Gastrocnemius medialis (tissue), 4 donors: ENCODE measurements around the gene PRSS23. TPM values are rescaled to one million over a fixed set of nuclear protein-coding genes. Genes with fewer than 3 reads are reported as not detected.

ENCODE experiments used
- ATAC-seq, 2 donors: fragments of 150-250 bp; one replicate each; pipeline ENCODE4 v1.9.1; 2016
- DNase-seq, 2 donors: peaks; one replicate each; pipeline ENCODE4 v3.0.0-alpha.2; 2019
- H3K27ac ChIP-seq, 4 donors: fragments of 200-600 bp; sonication (generic); 1 replicate in 1 of 4; 2 replicates in 3 of 4; pipeline ENCODE4 v1.5.1; 2016 to 2018; ENCODE audit warnings: mild to moderate bottlenecking in 2 of 4, moderate library complexity in 1 of 4
- H3K27me3 ChIP-seq, 3 donors: fragments of 200-600 bp; sonication (generic) in 2 of 3; 1 replicate in 1 of 3; 2 replicates in 2 of 3; pipeline versions ENCODE4 v1.5.1 to v1.6.0; 2016 to 2019; ENCODE audit warnings: mild to moderate bottlenecking in 1 of 3, moderate library complexity in 1 of 3
- H3K36me3 ChIP-seq, 2 donors: fragments of 200-600 bp; sonication (generic) in 1 of 2; one replicate each; pipeline ENCODE4 v1.5.1; 2017 to 2018
- H3K4me1 ChIP-seq, 2 donors: fragments of 200-600 bp; sonication (generic) in 1 of 2; one replicate each; pipeline ENCODE4 v1.5.1; 2016 to 2017; ENCODE audit warnings: mild to moderate bottlenecking in 2 of 2
- H3K4me3 ChIP-seq, 4 donors: fragments of 200-600 bp; sonication (generic) in 3 of 4; 1 replicate in 1 of 4; 2 replicates in 3 of 4; pipeline ENCODE4 v1.5.1; 2016 to 2019; ENCODE audit warnings: mild to moderate bottlenecking in 2 of 4
- H3K9me3 ChIP-seq, 3 donors: fragments of 200-600 bp; sonication (generic) in 2 of 3; 1 replicate in 1 of 3; 2 replicates in 2 of 3; pipeline ENCODE4 v1.5.1; 2016 to 2019
- CTCF ChIP-seq, 5 experiments: fragments of 450-650 bp in 3 of 5; fragments of 200-600 bp in 2 of 5; sonication (generic) in 2 of 5; IDR thresholded peaks in 4 of 5; conservative IDR thresholded peaks in 1 of 5; 1 replicate in 4 of 5; 2 replicates in 1 of 5; pipeline ENCODE4 v1.5.1; 2016 to 2019; ENCODE audit warnings: antibody characterized with exemption in 5 of 5, mild to moderate bottlenecking in 3 of 5, moderate library complexity in 3 of 5
- POLR2A ChIP-seq, 2 donors: fragments of 450-650 bp; IDR thresholded peaks; one replicate each; pipeline ENCODE4 v1.6.1; 2017; ENCODE audit warnings: antibody characterized with exemption in 2 of 2, mild to moderate bottlenecking in 2 of 2, moderate library complexity in 2 of 2
- in situ Hi-C, 4 donors: fragments of 200-750 bp; cut with MboI; loops; one replicate each; pipeline versions ENCODE4 v1.15.0 to v1.8.0; 2017; ENCODE audit warnings: low sequenced_read_pairs in 4 of 4
- intact Hi-C: fragments of 100-400 bp; cut with DNase I; formaldehyde crosslinking; loops from one replicate; pipeline ENCODE4 v1.15.1; 2023; ENCODE audit warnings: low total_unique reads
- total RNA-seq, 4 donors: library from RNA; depleted of rRNA; stranded (reverse); fragments of >200 nt; gene quantifications; one replicate each; pipeline versions ENCODE4 v1.1.0 to v1.2.3, GENCODE V29; 2016

The PRSS23 gene
- total RNA-seq, 4 donors from 2014 or later = 2.4 to 12.2 (median 7.1) TPM

DNA sequence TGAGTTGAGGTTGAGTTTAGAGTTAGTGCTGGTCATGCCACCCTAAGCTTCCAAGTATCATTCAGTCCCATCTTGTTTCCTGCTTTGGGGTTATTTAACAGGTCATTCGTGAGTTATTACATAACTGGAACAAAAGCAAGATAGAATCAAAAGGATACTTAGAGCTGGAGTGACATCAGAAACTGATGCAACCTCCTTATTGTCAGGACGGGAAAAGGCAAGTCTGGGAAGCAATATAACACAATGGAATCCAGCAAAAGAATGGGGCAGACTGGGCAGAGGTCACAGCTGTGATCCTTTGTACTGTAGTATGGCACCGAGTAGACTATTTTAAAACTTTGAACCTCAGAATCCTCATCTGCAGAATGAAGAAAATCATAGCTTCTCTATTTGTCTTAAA is 4.4 kb upstream of the PRSS23 start:
- intact Hi-C loops (no loop called here), in situ Hi-C loops (loop anchor here in 1 of 4 donors (10.0 kb wide), 1 partner anchor 121 kb away; the partner anchor contains the start of gene ME3)
- TF ChIP-seq POLR2A (IDR thresholded peaks at IDR 0.05) (no peak), CTCF (IDR thresholded peaks at IDR 0.05 in 4 of 5, conservative IDR thresholded peaks at IDR 0.05 in 1 of 5) (no peak)

GRCh38 chr11:86797133-86797532 is 3.2 kb upstream of the PRSS23 start:
- no peak for TF ChIP-seq CTCF (IDR thresholded peaks at IDR 0.05 in 4 of 5, conservative IDR thresholded peaks at IDR 0.05 in 1 of 5)
- TF ChIP-seq POLR2A (IDR thresholded peaks at IDR 0.05) = no peak
- no peaks in the 10 kb centered on the region for H3K36me3 ChIP-seq
- intact Hi-C loops = no loop called here

More for the DNA sequence above, 4.4 kb upstream of the PRSS23 start:
- Histone ChIP-seq H3K4me1 (peaks cover 26 to 39% of the 10 kb centered on the region in 2 donors), H3K27me3 (no peaks in the 10 kb centered on the region), H3K27ac (peak overlapping the region in 2 of 4 donors; percentile 11 to 15), H3K36me3 (no peaks in the 10 kb centered on the region), H3K9me3 (no peaks in the 10 kb centered on the region), H3K4me3 (no peak overlapping the region)
- ATAC-seq (no peak), DNase-seq (no peak)

GRCh38 chr11:86798988-86799387 is 1.4 kb upstream of the PRSS23 start:
- intact Hi-C loops = no loop called here
- Histone ChIP-seq H3K4me3 (no peak overlapping the region), H3K27ac (peak overlapping the region; percentile 16 to 86 (median 82)), H3K4me1 (peaks cover 10 to 34% of the 10 kb centered on the region in 2 donors), H3K9me3 (no peaks in the 10 kb centered on the region), H3K27me3 (no peaks in the 10 kb centered on the region), H3K36me3 (no peaks in the 10 kb centered on the region)
- ATAC-seq = peak in 1 of 2 donors; percentile 39
- TF ChIP-seq POLR2A (IDR thresholded peaks at IDR 0.05) (no peak), CTCF (IDR thresholded peaks at IDR 0.05 in 4 of 5, conservative IDR thresholded peaks at IDR 0.05 in 1 of 5) (no peak)
- in situ Hi-C loops = loop anchor here in 1 of 4 donors (10.0 kb wide), 1 partner anchor 124 kb away; the partner anchor contains the start of gene ME3
- no peak for DNase-seq

More at GRCh38 chr11:86797133-86797532, 3.2 kb upstream of the PRSS23 start:
- no peaks in the 10 kb centered on the region for H3K9me3 ChIP-seq
- in situ Hi-C loops = loop anchor here in 1 of 4 donors (10.0 kb wide), 1 partner anchor 122 kb away; the partner anchor contains the start of gene ME3
- peak overlapping the region in 3 of 4 donors; percentile 6 to 40 (median 28) for H3K27ac ChIP-seq
- peaks cover 19 to 39% of the 10 kb centered on the region in 2 donors for H3K4me1 ChIP-seq
- H3K4me3 ChIP-seq = no peak overlapping the region
- no peaks in the 10 kb centered on the region for H3K27me3 ChIP-seq
- no peak for DNase-seq
- no peak for ATAC-seq

GRCh38 chr11:86799680-86800075 is 664 bp upstream of the PRSS23 start:
- no peaks in the 10 kb centered on the region for H3K9me3 ChIP-seq
- DNase-seq = no peak
- ATAC-seq = peak; percentile 15 to 30
- no peak for TF ChIP-seq POLR2A (IDR thresholded peaks at IDR 0.05)
- no peak for TF ChIP-seq CTCF (IDR thresholded peaks at IDR 0.05 in 4 of 5, conservative IDR thresholded peaks at IDR 0.05 in 1 of 5)
- no peaks in the 10 kb centered on the region for H3K36me3 ChIP-seq
- peak overlapping the region; percentile 58 to 86 (median 82) for H3K27ac ChIP-seq
- in situ Hi-C loops (loop anchor here (10.0 to 25.0 kb wide), 3 partner anchors 125 to 937 kb away; partner anchors contain the start of genes ME3 (in 2 of the 4) and CCDC83 (in 1 of the 4)), intact Hi-C loops (loop anchor here (2.0 kb wide), 1 partner anchor 191 kb away; no protein-coding TSS in a partner anchor)
- H3K4me3 ChIP-seq = peak overlapping the region; percentile 61 to 82 (median 66)
- H3K27me3 ChIP-seq = no peaks in the 10 kb centered on the region
- H3K4me1 ChIP-seq = peaks cover 5 to 36% of the 10 kb centered on the region in 2 donors
